H9 (cell line): ENCODE measurements around the gene SCFD2. TPM values are rescaled to one million over a fixed set of nuclear protein-coding genes. Genes with fewer than 3 reads are reported as not detected.

ENCODE experiments used
- DNase-seq: peaks from one replicate; pipeline ENCODE4 v3.0.0-alpha.2; 2017
- H2AFZ ChIP-seq: one replicate; pipeline ENCODE4 v1.6.1; 2013; ENCODE audit warnings: mild to moderate bottlenecking, low read length, control low read depth, moderate library complexity
- H2AK5ac ChIP-seq: 2 replicates; pipeline ENCODE4 v1.6.1; 2013; ENCODE audit warnings: low read length, control low read depth, mixed read lengths; ENCODE audit not compliant: insufficient read length
- H2BK120ac ChIP-seq: one replicate; pipeline ENCODE4 v1.6.1; 2013; ENCODE audit warnings: low read depth, mild to moderate bottlenecking, low read length, control low read depth, inconsistent platforms; ENCODE audit not compliant: poor library complexity, severe bottlenecking
- H2BK12ac ChIP-seq: 2 replicates; pipeline ENCODE4 v1.6.1; 2013; ENCODE audit warnings: low read length, control low read depth, mixed read lengths, low read depth; ENCODE audit not compliant: insufficient read length
- H2BK15ac ChIP-seq: 2 replicates; pipeline ENCODE4 v1.6.1; 2013; ENCODE audit warnings: low read depth, low read length, control low read depth
- H2BK20ac ChIP-seq: one replicate; pipeline ENCODE4 v1.6.1; 2013; ENCODE audit warnings: low read depth, mild to moderate bottlenecking, low read length, control low read depth, inconsistent platforms; ENCODE audit not compliant: poor library complexity, severe bottlenecking
- H2BK5ac ChIP-seq: 2 replicates; pipeline ENCODE4 v1.6.1; 2013; ENCODE audit warnings: low read length, control low read depth, mixed read lengths; ENCODE audit not compliant: insufficient read length
- H3K14ac ChIP-seq: 2 replicates; pipeline ENCODE4 v1.6.1; 2013; ENCODE audit warnings: low read length, control low read depth; ENCODE audit not compliant: insufficient read depth
- H3K18ac ChIP-seq: 2 replicates; pipeline ENCODE4 v1.6.1; 2013; ENCODE audit warnings: low read depth, mild to moderate bottlenecking, mixed read lengths, low read length, control low read depth; ENCODE audit not compliant: insufficient read length
- H3K23ac ChIP-seq: 2 replicates; pipeline ENCODE4 v1.6.1; 2013; ENCODE audit warnings: low read length, control low read depth, mixed read lengths, low read depth; ENCODE audit not compliant: insufficient read length
- H3K23me2 ChIP-seq: 2 replicates; pipeline ENCODE4 v1.6.1; 2013; ENCODE audit warnings: low read depth, mild to moderate bottlenecking, mixed read lengths, low read length, control low read depth; ENCODE audit not compliant: insufficient read length, poor library complexity, severe bottlenecking
- H3K27ac ChIP-seq: 2 replicates; pipeline ENCODE4 v1.5.1; 2013; ENCODE audit warnings: low read length, control low read depth, mixed read lengths, low read depth; ENCODE audit not compliant: insufficient read length
- H3K27me3 ChIP-seq: 2 replicates; pipeline ENCODE4 v1.6.1; 2013; ENCODE audit warnings: low read length, control low read depth, inconsistent platforms; ENCODE audit not compliant: insufficient read depth
- H3K4ac ChIP-seq: 2 replicates; pipeline ENCODE4 v1.6.1; 2013; ENCODE audit warnings: low read depth, mild to moderate bottlenecking, control low read depth, inconsistent platforms, low read length, moderate library complexity
- H3K4me1 ChIP-seq: 2 replicates; pipeline ENCODE4 v1.6.1; 2013; ENCODE audit warnings: low read length, control low read depth, inconsistent platforms; ENCODE audit not compliant: insufficient read depth
- H3K4me2 ChIP-seq: 2 replicates; pipeline ENCODE4 v1.6.1; 2013; ENCODE audit warnings: low read length, control low read depth, mixed read lengths; ENCODE audit not compliant: insufficient read length, insufficient read depth
- H3K56ac ChIP-seq: 2 replicates; pipeline ENCODE4 v1.6.1; 2013; ENCODE audit warnings: low read depth, mild to moderate bottlenecking, mixed read lengths, low read length, control low read depth; ENCODE audit not compliant: insufficient read length
- H3K79me1 ChIP-seq: 2 replicates; pipeline ENCODE4 v1.6.1; 2013; ENCODE audit warnings: low read depth, mild to moderate bottlenecking, moderate library complexity, low read length, control low read depth, inconsistent platforms; ENCODE audit not compliant: insufficient read depth, poor library complexity, severe bottlenecking
- H3K79me2 ChIP-seq: 2 replicates; pipeline ENCODE4 v1.6.1; 2013; ENCODE audit warnings: low read length, control low read depth, inconsistent platforms; ENCODE audit not compliant: insufficient read depth
- H3K9ac ChIP-seq: 2 replicates; pipeline ENCODE4 v1.6.1; 2013; ENCODE audit warnings: low read length, control low read depth, mixed read lengths; ENCODE audit not compliant: insufficient read length; ENCODE audit errors: extremely low read depth
- H3K9me3 ChIP-seq: one replicate; pipeline ENCODE4 v1.6.1; 2013; ENCODE audit warnings: low read depth, low read length, inconsistent platforms; ENCODE audit not compliant: control insufficient read depth
- H3T11ph ChIP-seq: one replicate; pipeline ENCODE4 v1.6.1; 2013; ENCODE audit warnings: mild to moderate bottlenecking, low read length, control low read depth, inconsistent platforms
- H4K20me1 ChIP-seq: one replicate; pipeline ENCODE4 v1.6.1; 2013; ENCODE audit not compliant: control insufficient read depth, insufficient read length, insufficient read depth
- H4K5ac ChIP-seq: 2 replicates; pipeline ENCODE4 v1.6.1; 2013; ENCODE audit warnings: low read depth, mild to moderate bottlenecking, mixed read lengths, low read length, control low read depth; ENCODE audit not compliant: insufficient read length
- H4K8ac ChIP-seq: replicated peaks from 2 replicates; pipeline ENCODE4 v1.6.1; 2013; ENCODE audit warnings: low read length, control low read depth, mixed read lengths, low read depth; ENCODE audit not compliant: insufficient read length
- H4K91ac ChIP-seq: 2 replicates; pipeline ENCODE4 v1.6.1; 2013; ENCODE audit warnings: low read depth, mild to moderate bottlenecking, moderate library complexity, mixed read lengths, low read length, control low read depth; ENCODE audit not compliant: insufficient read length
- H3K27ac Mint-ChIP-seq, 3 experiments: 2 replicates in 2 of 3; 3 replicates in 1 of 3; pipeline ENCODE4 v1.8.0; 2020 to 2021; ENCODE audit warnings: mixed read lengths in 3 of 3, mild to moderate bottlenecking in 1 of 3, moderate library complexity in 1 of 3
- H3K27me3 Mint-ChIP-seq: 2 replicates; pipeline ENCODE4 v1.8.0; 2021; ENCODE audit warnings: low read depth, mild to moderate bottlenecking, moderate library complexity, mixed read lengths
- H3K36me3 Mint-ChIP-seq, 3 experiments: 2 replicates in 2 of 3; 3 replicates in 1 of 3; pipeline ENCODE4 v1.8.0; 2020 to 2021; ENCODE audit warnings: low read depth in 3 of 3, mixed read lengths in 3 of 3; ENCODE audit not compliant: insufficient read depth in 1 of 3
- H3K4me1 Mint-ChIP-seq, 2 experiments: 2 replicates each; pipeline ENCODE4 v1.8.0; 2020; ENCODE audit warnings: mixed read lengths in 2 of 2
- H3K4me3 Mint-ChIP-seq, 2 experiments: 2 replicates in 1 of 2; 3 replicates in 1 of 2; pipeline ENCODE4 v1.8.0; 2020 to 2021; ENCODE audit warnings: mild to moderate bottlenecking in 2 of 2, mixed read lengths in 2 of 2, moderate library complexity in 1 of 2
- H3K9me3 Mint-ChIP-seq, 2 experiments: 2 replicates in 1 of 2; 3 replicates in 1 of 2; pipeline ENCODE4 v1.8.0; 2020; ENCODE audit warnings: mild to moderate bottlenecking in 2 of 2, mixed read lengths in 2 of 2, moderate library complexity in 1 of 2
- CTCF ChIP-seq: fragments of 200-600 bp; sonication (generic); conservative IDR thresholded peaks from 3 replicates; pipeline ENCODE4 v1.8.0; 2021; ENCODE audit warnings: antibody characterized with exemption, mild to moderate bottlenecking
- WGBS: extraction: QIAGEN DNeasy Blood & Tissue Kit; methylation state at CpG from one replicate; pipeline ENCODE4 v1.1.7; 2013; ENCODE audit warnings: missing lambda C conversion rate, low lambda C conversion rate, mixed read lengths; ENCODE audit not compliant: insufficient read length; ENCODE audit errors: extremely low coverage; 5-methylcytosine and 5-hydroxymethylcytosine counted together
- total RNA-seq: library from RNA; stranded (reverse); gene quantifications from 2 replicates; pipeline ENCODE4 v1.2.1, GENCODE V29; 2021

SCFD2 gene
- total RNA-seq, 1 experiment from 2014 or later = 10.1 TPM

- Mint-ChIP-seq H3K27me3 (peaks cover 2% of the 10 kb centered on the region; the same call in 1 of the 2 replicates), H3K4me1 (peaks cover 73 to 74% of the 10 kb centered on the region in 2 experiments)
These were observed 525.1 kb downstream of the SCFD2 start for GRCh38 chr4:52840531-52841370.

More at GRCh38 chr4:52840531-52841370, 525.1 kb downstream of the SCFD2 start:
- no peak overlapping the region for H4K91ac ChIP-seq
- H2BK120ac ChIP-seq = no peak overlapping the region
- H2BK5ac ChIP-seq = no peak overlapping the region
- no peak for DNase-seq
- H4K20me1 ChIP-seq = no peaks in the 10 kb centered on the region
- H3K23me2 ChIP-seq = no peaks in the 10 kb centered on the region
- no peak overlapping the region for H2BK15ac ChIP-seq
- peaks cover 4% of the 10 kb centered on the region for H3K4me1 ChIP-seq
- no peak overlapping the region for H3K4ac ChIP-seq
- no peak overlapping the region for H2BK12ac ChIP-seq
- no peak overlapping the region for H3K14ac ChIP-seq
- H3K9ac ChIP-seq = no peak overlapping the region
- no peak overlapping the region for H3K27ac ChIP-seq
- no peak for TF ChIP-seq CTCF
- H3T11ph ChIP-seq = no peak overlapping the region
- H3K4me2 ChIP-seq = no peak overlapping the region
- H3K36me3 Mint-ChIP-seq = no peaks in the 10 kb centered on the region; a peak in 1 of 7 replicates
- H3K27ac Mint-ChIP-seq = peak overlapping the region in 1 of 3 experiments; percentile 72; a peak in 3 of 7 replicates
- H2BK20ac ChIP-seq = no peak overlapping the region
- H3K4me3 Mint-ChIP-seq = peak overlapping the region in 1 of 2 experiments; percentile 16; a peak in 1 of 5 replicates
- H4K8ac ChIP-seq = no peak overlapping the region
- no peak overlapping the region for H4K5ac ChIP-seq
- WGBS = no CpG with 5 or more reads among the region's 9 CpGs
- H2AK5ac ChIP-seq = no peak overlapping the region
- no peaks in the 10 kb centered on the region for H3K79me2 ChIP-seq
- no peak overlapping the region for H3K18ac ChIP-seq
- H3K9me3 Mint-ChIP-seq = no peaks in the 10 kb centered on the region
- no peaks in the 10 kb centered on the region for H3K79me1 ChIP-seq
- H3K27me3 ChIP-seq = no peaks in the 10 kb centered on the region
- no peak overlapping the region for H2AFZ ChIP-seq
- no peak overlapping the region for H3K56ac ChIP-seq
- H3K9me3 ChIP-seq = no peaks in the 10 kb centered on the region
- no peak overlapping the region for H3K23ac ChIP-seq
